B cell (primary cell): ENCODE data around the gene TBXAS1. TPM values are rescaled to one million over a fixed set of nuclear protein-coding genes. Genes with fewer than 3 reads are reported as not detected.

ENCODE experiments used
- ATAC-seq: fragments of 200-7000 bp; cut with Tn5 transposase; one replicate; pipeline ENCODE4 v1.10.0; 2021; ENCODE audit warnings: low read depth, mild to moderate bottlenecking, moderate number of reproducible peaks, moderate library complexity
- CTCF ChIA-PET: fragments of 350-600 bp; sonication (Branson Sonifier 250); formaldehyde crosslinking; loops from one replicate; lab custom pipeline; 2021; ENCODE audit warnings: antibody characterized with exemption, inconsistent platforms; lab: Charles Lee
- POLR2A ChIA-PET: fragments of 350-600 bp; sonication (Branson Sonifier 250); formaldehyde crosslinking; loops from one replicate; lab custom pipeline; 2021; ENCODE audit warnings: antibody characterized with exemption; lab: Charles Lee
- DNase-seq: peaks from one replicate; pipeline ENCODE4 v3.0.0; 2013
- H2AFZ ChIP-seq: 2 replicates; pipeline ENCODE4 v1.6.1; 2012; ENCODE audit warnings: mild to moderate bottlenecking, low read depth, low read length; ENCODE audit not compliant: insufficient read depth, poor library complexity, severe bottlenecking
- H3K27ac ChIP-seq, 2 donors: 1 replicate in 1 of 2; 2 replicates in 1 of 2; pipeline ENCODE4 v1.5.1; 2012 to 2013; ENCODE audit warnings: low read length in 2 of 2, mild to moderate bottlenecking in 2 of 2, moderate library complexity in 1 of 2
- H3K27me3 ChIP-seq, 4 experiments: fragments of 200-600 bp in 1 of 4; sonication (generic) in 1 of 4; replicated peaks in 1 of 4; 1 replicate in 2 of 4; 2 replicates in 2 of 4; pipeline versions ENCODE4 v1.6.1 to v1.7.0; 2013 to 2016; ENCODE audit warnings: low read length in 3 of 4, mild to moderate bottlenecking in 2 of 4, mixed read lengths in 1 of 4, moderate library complexity in 1 of 4; ENCODE audit not compliant: insufficient read depth in 4 of 4, control insufficient read depth in 3 of 4; ENCODE audit errors: control extremely low read depth in 1 of 4
- H3K36me3 ChIP-seq, 2 experiments: replicated peaks in 1 of 2; 1 replicate in 1 of 2; 2 replicates in 1 of 2; pipeline versions ENCODE4 v1.6.1 to v1.7.1; 2013; ENCODE audit warnings: low read length in 1 of 2; ENCODE audit not compliant: insufficient read depth in 2 of 2, control insufficient read depth in 1 of 2; ENCODE audit errors: control extremely low read depth in 1 of 2, extremely low read depth in 1 of 2
- H3K4me1 ChIP-seq, 2 donors: fragments of 200-600 bp in 1 of 2; sonication (generic) in 1 of 2; 1 replicate in 1 of 2; 2 replicates in 1 of 2; pipeline versions ENCODE4 v1.5.1 to v1.6.1; 2013 to 2017; ENCODE audit warnings: low read length in 2 of 2; ENCODE audit not compliant: control insufficient read depth in 2 of 2, insufficient read depth in 2 of 2
- H3K4me2 ChIP-seq: replicated peaks from 2 replicates; pipeline ENCODE3; 2012; ENCODE audit warnings: mild to moderate bottlenecking, low read depth, low read length; ENCODE audit not compliant: poor library complexity, severe bottlenecking
- H3K4me3 ChIP-seq, 5 experiments: fragments of 200-600 bp in 1 of 5; sonication (generic) in 1 of 5; 1 replicate in 3 of 5; 2 replicates in 2 of 5; pipeline versions ENCODE4 v1.5.1 to v1.7.0; 2011 to 2016; ENCODE audit warnings: low read length in 4 of 5, mild to moderate bottlenecking in 4 of 5, low read depth in 2 of 5, control low read depth in 1 of 5, moderate library complexity in 1 of 5; ENCODE audit not compliant: insufficient read depth in 1 of 5; ENCODE audit errors: control extremely low read depth in 1 of 5, extremely low read depth in 1 of 5
- H3K79me2 ChIP-seq: fragments of 200-600 bp; sonication (generic); one replicate; pipeline ENCODE4 v1.6.0; 2016; ENCODE audit warnings: low read length; ENCODE audit not compliant: control insufficient read depth, insufficient read depth
- H3K9ac ChIP-seq: fragments of 200-600 bp; sonication (generic); 2 replicates; pipeline ENCODE4 v1.6.1; 2017; ENCODE audit warnings: mild to moderate bottlenecking, low read length, moderate library complexity
- H3K9me3 ChIP-seq, 3 donors: one replicate each; pipeline versions ENCODE4 v1.6.1 to v1.7.1; 2013; ENCODE audit warnings: low read length in 2 of 3; ENCODE audit not compliant: control insufficient read depth in 2 of 3, insufficient read depth in 1 of 3; ENCODE audit errors: control extremely low read depth in 1 of 3
- H4K20me1 ChIP-seq: 2 replicates; pipeline ENCODE4 v1.6.0; 2012; ENCODE audit warnings: mild to moderate bottlenecking, low read length; ENCODE audit not compliant: insufficient read depth, control insufficient read depth, poor library complexity, severe bottlenecking
- H3K27ac Mint-ChIP-seq: one replicate; pipeline ENCODE4 v1.8.0; 2021; ENCODE audit warnings: mixed read lengths
- H3K27me3 Mint-ChIP-seq: one replicate; pipeline ENCODE4 v1.8.0; 2021; ENCODE audit warnings: mixed read lengths
- H3K4me1 Mint-ChIP-seq: one replicate; pipeline ENCODE4 v1.8.0; 2021; ENCODE audit warnings: mixed read lengths
- H3K4me3 Mint-ChIP-seq: one replicate; pipeline ENCODE4 v1.8.0; 2021; ENCODE audit warnings: mixed read lengths
- H3K9me3 Mint-ChIP-seq: one replicate; pipeline ENCODE4 v1.8.0; 2022; ENCODE audit warnings: mixed read lengths; ENCODE audit not compliant: insufficient read depth
- CTCF ChIP-seq: fragments of 200-600 bp; IDR thresholded peaks from one replicate; pipeline ENCODE4 v1.8.0; 2022; ENCODE audit warnings: antibody characterized with exemption, mild to moderate bottlenecking
- EZH2 ChIP-seq: IDR thresholded peaks from 2 replicates; pipeline ENCODE4 v1.6.1; 2012; ENCODE audit warnings: borderline replicate concordance, low read depth, mild to moderate bottlenecking, moderate library complexity, low read length; ENCODE audit not compliant: insufficient read depth, poor library complexity, severe bottlenecking
- WGBS: methylation state at CpG from one replicate; pipeline ENCODE4 v1.1.5; 2013; ENCODE audit warnings: missing lambda C conversion rate; ENCODE audit not compliant: insufficient coverage; 5-methylcytosine and 5-hydroxymethylcytosine counted together
- intact Hi-C: fragments of 100-400 bp; cut with micrococcal nuclease; formaldehyde crosslinking; loops from one replicate; pipeline ENCODE4 v1.10.0; 2022
- polyA plus RNA-seq: library from polyadenylated mRNA; depleted of rRNA; stranded (reverse); fragments of >200 nt; gene quantifications from 2 replicates; pipeline ENCODE4 v1.2.3, GENCODE V29; 2012
- total RNA-seq, 2 donors: library from RNA; stranded (reverse); fragments of 120-200 nt in 1 of 2; gene quantifications; 1 replicate in 1 of 2; 2 replicates in 1 of 2; pipeline versions ENCODE4 v1.2.3 to v1.2.4, GENCODE V29; 2013 to 2022

Gene TBXAS1
- total and polyA plus RNA-seq, 2 donors (not counting 1 experiment from before 2014, with no cell fraction given): 8.1 to 21.0 TPM

GRCh38 chr7:140027858-140028257 lies 198.8 kb downstream of the TBXAS1 start:
- TF ChIP-seq EZH2: no peak
- no peak for TF ChIP-seq CTCF
- Mint-ChIP-seq H3K9me3 (no peaks in the 10 kb centered on the region), H3K4me1 (peaks cover 4% of the 10 kb centered on the region), H3K27ac (no peak overlapping the region), H3K4me3 (no peak overlapping the region), H3K27me3 (no peaks in the 10 kb centered on the region)
- Histone ChIP-seq H3K9me3 (no peaks in the 10 kb centered on the region), H3K4me1 (peaks cover 0 to 1% of the 10 kb centered on the region in 2 donors), H3K79me2 (no peaks in the 10 kb centered on the region), H3K27me3 (no peaks in the 10 kb centered on the region), H3K4me2 (no peak overlapping the region), H3K4me3 (no peak overlapping the region), H3K36me3 (peaks cover 0 to 65% of the 10 kb centered on the region in 2 experiments), H4K20me1 (peaks cover 9% of the 10 kb centered on the region), H3K27ac (no peak overlapping the region), H3K9ac (no peak overlapping the region), H2AFZ (no peak overlapping the region)
- POLR2A ChIA-PET: no interaction called here
- ATAC-seq (no peak), DNase-seq (no peak)
- intact Hi-C loops: no loop called here
- WGBS: 97% methylated on average over 6 of the region's 9 CpGs
- CTCF ChIA-PET: no interaction called here

- H3K4me1 Mint-ChIP-seq: peaks cover 7% of the 10 kb centered on the region
- Histone ChIP-seq H3K79me2 (no peaks in the 10 kb centered on the region), H3K36me3 (peaks cover 0 to 65% of the 10 kb centered on the region in 2 experiments), H3K4me2 (no peak overlapping the region), H3K4me1 (peaks cover 0 to 3% of the 10 kb centered on the region in 2 donors), H2AFZ (no peak overlapping the region), H3K27me3 (no peaks in the 10 kb centered on the region), H3K4me3 (no peak overlapping the region), H3K27ac (no peak overlapping the region), H4K20me1 (peaks cover 9% of the 10 kb centered on the region), H3K9ac (no peak overlapping the region), H3K9me3 (no peaks in the 10 kb centered on the region)
- H3K4me3 Mint-ChIP-seq: no peak overlapping the region
- 100% methylated on average over 2 of the region's 4 CpGs for WGBS
- no peak overlapping the region for H3K27ac Mint-ChIP-seq
- H3K27me3 Mint-ChIP-seq: no peaks in the 10 kb centered on the region
- intact Hi-C loops: no loop called here
- ATAC-seq (no peak), DNase-seq (no peak)
- ChIA-PET CTCF (no interaction called here), POLR2A (no interaction called here)
- H3K9me3 Mint-ChIP-seq: no peaks in the 10 kb centered on the region
- TF ChIP-seq EZH2 (no peak), CTCF (no peak)
These were observed 199.2 kb downstream of the TBXAS1 start for GRCh38 chr7:140028311-140028710.
